HG03060 (cell line): ENCODE results near the gene CCDC142.
"Not testable (repeated sequence)": the region's sequence is repeated elsewhere in the genome, so short reads cannot be mapped to it uniquely, and the experiment has no call there.

ENCODE experiments used
- ATAC-seq: cut with Tn5 transposase; IDR thresholded peaks from one replicate; pipeline ENCODE4 v1.9.1; 2021; ENCODE audit warnings: low read depth, moderate number of reproducible peaks; ENCODE audit not compliant: unreplicated experiment

CCDC142 gene

GRCh38 chr2:74472945-74473258 lies 9.9 kb downstream of the CCDC142 start:
- no peak for ATAC-seq

- ATAC-seq, result peak; percentile 55
These were observed 10.5 kb downstream of the CCDC142 start, which contains the start of gene MRPL53 for GRCh38 chr2:74472086-74472944. Gene MRPL53 (minus strand): TSS chr2:74472680. CDS start chr2:74472660, 20 bp downstream.

- no peak for ATAC-seq
These were observed 11.3 kb downstream of the CCDC142 start for GRCh38 chr2:74471332-74472065.

- not testable (repeated sequence) for ATAC-seq
These were observed 12.1 kb downstream of the CCDC142 start for GRCh38 chr2:74470742-74471141.

GRCh38 chr2:74464406-74464805 lies 18.4 kb downstream of the CCDC142 start:
- no peak for ATAC-seq

GRCh38 chr2:74462786-74463105 lies 20.1 kb downstream of the CCDC142 start:
- no peak for ATAC-seq

GRCh38 chr2:74462054-74462785 lies 20.6 kb downstream of the CCDC142 start:
- ATAC-seq, result no peak

GRCh38 chr2:74461187-74462053 lies 21.4 kb downstream of the CCDC142 start:
- ATAC-seq, result no peak

- ATAC-seq, result not testable (repeated sequence)
These were observed 22.6 kb downstream of the CCDC142 start for GRCh38 chr2:74460187-74460586.

GRCh38 chr2:74459503-74460118 lies 23.2 kb downstream of the CCDC142 start:
- not testable (repeated sequence) for ATAC-seq

GRCh38 chr2:74458938-74459363 lies 23.8 kb downstream of the CCDC142 start:
- ATAC-seq, result no peak

GRCh38 chr2:74458132-74458937 lies 24.5 kb downstream of the CCDC142 start, which contains the start of gene WBP1:
Gene WBP1 (plus strand): TSS chr2:74458438. CDS start chr2:74458603, 165 bp downstream.
- ATAC-seq, result peak; percentile 81

- ATAC-seq, result peak; percentile 10
These were observed 25.2 kb downstream of the CCDC142 start for GRCh38 chr2:74457549-74458131.

GRCh38 chr2:74457129-74457548 lies 25.7 kb downstream of the CCDC142 start:
- ATAC-seq, result no peak

- peak; percentile 44 for ATAC-seq
These were observed 27.9 kb downstream of the CCDC142 start, which contains the start of gene INO80B for GRCh38 chr2:74454654-74455511. Gene INO80B (plus strand): TSS chr2:74455087. CDS start chr2:74455117, 30 bp downstream.

GRCh38 chr2:74450570-74451190 lies 32.1 kb downstream of the CCDC142 start:
- ATAC-seq, result no peak

GRCh38 chr2:74448771-74449170 lies 34.0 kb downstream of the CCDC142 start:
- ATAC-seq, result no peak
